ENCODE data around the gene SLC35F5.
A peak's percentile ranks its signal among the peaks of the same experiment; 100 is the strongest.
"Not testable (repeated sequence)": the region's sequence is repeated elsewhere in the genome, so short reads cannot be mapped to it uniquely, and the experiment has no call there.

Gene SLC35F5, protein sequence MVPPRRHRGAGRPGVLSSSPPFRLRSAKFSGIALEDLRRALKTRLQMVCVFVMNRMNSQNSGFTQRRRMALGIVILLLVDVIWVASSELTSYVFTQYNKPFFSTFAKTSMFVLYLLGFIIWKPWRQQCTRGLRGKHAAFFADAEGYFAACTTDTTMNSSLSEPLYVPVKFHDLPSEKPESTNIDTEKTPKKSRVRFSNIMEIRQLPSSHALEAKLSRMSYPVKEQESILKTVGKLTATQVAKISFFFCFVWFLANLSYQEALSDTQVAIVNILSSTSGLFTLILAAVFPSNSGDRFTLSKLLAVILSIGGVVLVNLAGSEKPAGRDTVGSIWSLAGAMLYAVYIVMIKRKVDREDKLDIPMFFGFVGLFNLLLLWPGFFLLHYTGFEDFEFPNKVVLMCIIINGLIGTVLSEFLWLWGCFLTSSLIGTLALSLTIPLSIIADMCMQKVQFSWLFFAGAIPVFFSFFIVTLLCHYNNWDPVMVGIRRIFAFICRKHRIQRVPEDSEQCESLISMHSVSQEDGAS

DNA sequence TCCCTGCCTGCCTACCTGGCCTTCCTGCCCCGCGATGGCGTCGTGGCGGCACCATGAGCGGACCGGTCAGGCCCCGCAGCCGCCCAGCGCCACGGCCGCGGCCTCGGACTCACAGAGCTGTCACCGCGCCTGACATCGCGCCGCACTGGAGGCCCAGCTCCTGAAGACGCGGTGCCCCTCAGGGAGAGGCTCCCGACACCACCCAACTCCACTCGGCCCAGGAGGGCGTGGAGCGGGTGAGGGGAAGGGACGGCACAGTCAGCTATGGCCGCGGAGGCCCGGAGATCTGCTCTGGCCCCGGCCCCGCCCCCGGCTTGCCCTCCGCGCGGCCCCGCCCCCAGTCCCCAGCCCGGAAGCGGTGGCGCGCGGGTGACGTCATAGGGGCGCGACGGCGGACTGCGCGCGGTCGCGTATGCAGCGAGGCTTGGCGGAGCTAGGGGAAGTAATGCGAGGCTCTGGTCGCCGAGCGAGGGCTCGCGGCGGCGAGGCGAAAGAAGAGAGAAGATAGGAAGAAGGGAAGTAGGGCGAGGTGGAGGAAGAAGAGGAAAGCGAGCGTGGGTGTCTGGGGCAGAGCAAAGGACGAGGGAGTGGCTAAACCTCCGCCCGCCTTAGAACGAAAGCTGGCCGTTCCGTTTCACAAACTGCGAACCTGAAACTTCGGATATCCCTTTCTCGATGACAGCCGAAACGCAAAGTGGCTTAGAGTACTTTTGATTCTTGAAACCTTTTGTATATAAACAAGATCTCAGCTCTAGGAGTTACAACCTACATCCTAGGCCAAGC, at the start of gene SLC35F5:
TSS of gene SLC35F5 (minus strand) at position 288 of the 783 bp plus-strand sequence. CDS start at position 55, 233 bp downstream.
- peak; percentile 92 for DNase-seq

DNA sequence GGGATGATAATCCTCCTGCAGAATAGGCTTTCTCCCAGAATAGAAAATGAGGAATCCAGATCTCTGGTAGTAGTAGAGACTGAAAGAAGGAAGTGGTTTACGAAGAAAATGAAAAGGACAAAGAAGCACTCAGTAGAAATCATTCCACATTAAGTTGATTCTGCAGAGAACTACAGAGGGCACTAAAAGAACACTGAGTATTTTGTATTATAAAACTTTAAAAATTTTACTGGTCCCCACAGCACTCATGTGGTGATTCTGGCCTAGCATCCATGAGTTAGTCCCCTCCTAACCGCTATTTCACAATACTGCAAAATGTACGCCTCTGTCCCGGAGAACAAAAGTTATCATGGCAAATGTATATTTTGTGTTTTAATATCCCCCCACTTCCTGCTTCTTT, 42.9 kb upstream of the SLC35F5 start:
- DNase-seq, result no peak

GRCh38 chr2:113797237-113797636, 40.8 kb upstream of the SLC35F5 start:
- no peak for DNase-seq

GRCh38 chr2:113796592-113797175, 40.2 kb upstream of the SLC35F5 start:
- no peak for DNase-seq

DNA sequence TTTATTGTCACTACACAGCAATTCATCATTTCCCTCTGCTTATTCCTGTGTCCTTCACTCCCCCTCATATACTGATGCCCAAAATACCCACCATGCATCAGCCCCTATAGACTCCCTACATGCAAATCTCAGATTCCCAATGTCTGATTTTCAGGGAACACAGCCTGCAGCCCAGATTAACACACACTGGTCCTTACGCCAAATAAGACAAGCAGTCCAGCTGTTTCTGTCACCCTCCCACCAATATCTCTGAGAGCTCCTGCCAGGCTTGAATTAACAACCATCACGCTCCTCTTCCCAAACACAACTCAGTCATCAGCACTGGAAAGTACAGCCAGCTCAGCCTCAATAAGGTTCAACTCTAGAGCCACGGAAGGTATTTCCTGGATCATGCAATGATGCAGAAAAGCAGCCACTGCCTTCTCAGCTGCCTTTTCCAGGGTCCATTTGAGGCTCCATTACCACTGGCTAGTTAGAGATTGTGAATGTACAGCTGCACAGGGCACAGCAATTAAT, 39.0 kb upstream of the SLC35F5 start:
- DNase-seq, result no peak

DNA sequence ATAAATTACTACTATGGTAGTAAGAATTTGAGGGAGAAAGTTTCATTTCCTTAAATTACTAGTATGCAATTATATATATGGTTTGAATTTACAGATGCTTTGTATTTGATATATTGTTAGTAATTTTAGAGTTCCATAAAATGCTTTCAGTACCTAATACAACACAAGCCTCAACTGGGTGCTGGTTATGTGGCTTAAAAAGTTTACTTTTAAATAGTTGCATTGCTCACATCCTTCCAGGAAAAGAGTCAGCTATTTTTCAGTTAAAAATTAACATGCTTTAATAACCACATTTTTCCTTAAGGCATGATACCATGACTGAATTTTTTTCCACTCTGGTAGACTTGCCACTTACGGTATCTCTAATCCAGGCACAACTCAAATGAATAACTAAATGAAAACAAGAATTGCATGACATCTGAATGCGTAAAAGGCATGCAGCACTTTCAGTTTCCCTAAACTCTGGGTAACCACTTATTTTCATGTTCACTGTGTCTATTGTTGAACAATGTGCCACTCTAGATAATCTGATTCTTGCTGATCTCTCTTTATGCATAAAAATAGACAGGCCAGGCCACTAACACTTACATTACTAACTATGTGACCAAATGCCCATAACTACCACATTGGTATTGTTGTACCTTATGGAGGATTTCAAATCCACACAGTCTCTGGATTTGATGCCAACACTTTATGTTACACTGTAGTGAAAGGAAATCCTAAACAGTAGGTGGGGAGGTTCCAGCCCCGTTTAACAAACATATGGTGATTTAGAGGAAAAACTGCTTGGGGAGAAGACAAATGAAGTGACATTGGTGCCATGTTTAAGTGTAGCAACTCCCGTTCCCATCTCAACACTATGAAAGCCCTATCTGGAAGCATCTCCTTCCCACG, 35.5 kb upstream of the SLC35F5 start:
- no peak for DNase-seq

GRCh38 chr2:113784823-113785744, 28.6 kb upstream of the SLC35F5 start:
- DNase-seq, result no peak

DNA sequence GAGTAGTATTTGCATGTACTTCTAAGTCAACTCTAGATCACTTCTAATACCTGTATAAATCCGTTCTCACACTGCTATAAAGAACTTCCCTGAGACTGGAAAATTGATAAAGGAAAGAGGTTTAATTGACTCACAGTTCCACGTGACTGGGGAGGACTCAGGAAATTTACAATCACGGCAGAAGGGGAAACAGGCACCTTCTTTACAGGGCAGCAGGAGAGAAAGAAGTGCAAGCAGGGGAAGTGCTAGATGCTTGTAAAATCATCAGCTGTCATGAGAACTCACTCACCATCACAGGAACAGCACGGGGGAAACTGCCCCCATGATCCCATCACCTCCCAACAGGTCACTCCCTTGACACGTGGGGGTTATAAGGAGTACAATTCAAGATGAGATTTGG, 24.0 kb upstream of the SLC35F5 start:
- no peak for DNase-seq

DNA sequence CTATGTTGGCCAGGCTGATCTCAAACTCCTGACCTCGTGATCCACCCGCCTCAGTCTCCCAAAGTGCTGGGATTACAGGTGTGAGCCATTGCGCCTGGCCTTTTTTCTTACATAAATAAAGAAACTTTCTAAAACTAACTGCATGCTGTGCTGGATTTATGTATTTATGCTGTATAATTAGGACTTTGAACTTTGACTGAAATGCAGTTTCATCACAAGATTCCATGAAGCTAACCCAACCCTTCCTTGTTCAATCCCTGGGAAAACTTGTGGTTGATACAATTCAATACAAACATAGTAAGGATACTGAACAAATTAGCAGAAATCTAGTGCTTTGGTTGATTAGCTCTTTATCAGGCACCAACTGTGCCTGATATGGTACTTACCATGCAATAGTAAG, 20.9 kb upstream of the SLC35F5 start:
- DNase-seq, result no peak

DNA sequence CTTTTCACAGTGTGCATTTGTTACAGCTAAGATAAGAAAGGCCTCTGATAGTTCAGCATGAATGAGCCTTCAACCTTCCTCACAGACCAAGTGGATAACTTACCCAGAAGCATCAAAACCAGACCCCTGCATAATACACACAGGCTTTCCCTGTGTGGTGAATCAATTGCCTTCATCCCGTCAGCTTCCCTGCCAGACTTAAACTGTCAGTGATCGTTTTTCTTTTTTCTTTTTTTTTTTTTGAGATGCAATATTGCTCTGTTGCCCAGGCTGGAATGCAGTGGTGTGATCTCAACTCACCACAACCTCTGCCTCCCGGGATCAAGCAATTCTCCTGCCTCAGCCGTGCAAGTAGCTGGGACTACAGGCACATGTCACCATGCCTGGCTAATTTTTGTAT, 20.5 kb upstream of the SLC35F5 start:
- no peak for DNase-seq

GRCh38 chr2:113774616-113775015, 18.2 kb upstream of the SLC35F5 start:
- not testable (repeated sequence) for DNase-seq

DNA sequence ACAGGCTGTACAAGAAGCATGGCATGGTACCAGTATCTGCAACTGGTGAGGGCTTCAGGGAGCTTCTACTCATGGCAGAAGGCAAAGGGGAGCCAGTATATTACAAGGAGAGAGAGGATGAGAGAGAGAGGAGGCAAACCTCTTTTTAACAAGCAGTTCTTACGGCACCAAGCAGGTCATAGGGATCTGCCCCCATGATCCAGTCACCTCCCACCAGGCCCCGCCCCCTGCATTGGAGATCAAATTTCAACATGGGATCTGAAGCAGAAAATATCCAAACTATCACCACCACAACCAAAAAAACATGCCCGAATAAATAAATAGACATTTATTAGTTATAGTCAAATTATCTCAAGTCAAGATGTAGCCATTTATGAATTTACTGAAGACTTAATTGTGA, 14.5 kb upstream of the SLC35F5 start:
- no peak for DNase-seq

DNA sequence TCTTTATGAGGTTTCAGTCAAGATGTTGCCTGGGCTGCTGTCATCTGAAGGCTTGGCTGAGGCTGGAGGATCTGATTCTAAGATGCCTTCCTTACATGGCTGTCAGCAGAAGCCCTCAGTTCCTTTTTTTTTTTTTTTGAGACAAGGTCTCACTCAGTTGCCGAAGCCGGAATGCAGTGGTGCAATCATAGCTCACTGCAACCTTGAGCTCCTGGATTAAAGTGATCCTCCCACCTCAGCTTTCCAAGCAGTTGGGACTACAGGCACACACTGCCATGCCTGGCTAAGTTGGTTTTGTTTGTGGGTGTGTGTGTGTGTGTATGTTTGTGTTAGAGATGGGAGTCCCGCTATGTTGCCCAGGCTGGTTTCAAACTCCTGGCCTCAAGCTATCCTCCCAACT, 13.1 kb upstream of the SLC35F5 start:
- DNase-seq, result no peak

- no peak for DNase-seq
These were observed 12.3 kb upstream of the SLC35F5 start for GRCh38 chr2:113768770-113769169.

- DNase-seq, result no peak
These were observed 11.5 kb upstream of the SLC35F5 start for GRCh38 chr2:113767811-113768460.

GRCh38 chr2:113765276-113765675, 8.8 kb upstream of the SLC35F5 start:
- DNase-seq, result no peak

DNA sequence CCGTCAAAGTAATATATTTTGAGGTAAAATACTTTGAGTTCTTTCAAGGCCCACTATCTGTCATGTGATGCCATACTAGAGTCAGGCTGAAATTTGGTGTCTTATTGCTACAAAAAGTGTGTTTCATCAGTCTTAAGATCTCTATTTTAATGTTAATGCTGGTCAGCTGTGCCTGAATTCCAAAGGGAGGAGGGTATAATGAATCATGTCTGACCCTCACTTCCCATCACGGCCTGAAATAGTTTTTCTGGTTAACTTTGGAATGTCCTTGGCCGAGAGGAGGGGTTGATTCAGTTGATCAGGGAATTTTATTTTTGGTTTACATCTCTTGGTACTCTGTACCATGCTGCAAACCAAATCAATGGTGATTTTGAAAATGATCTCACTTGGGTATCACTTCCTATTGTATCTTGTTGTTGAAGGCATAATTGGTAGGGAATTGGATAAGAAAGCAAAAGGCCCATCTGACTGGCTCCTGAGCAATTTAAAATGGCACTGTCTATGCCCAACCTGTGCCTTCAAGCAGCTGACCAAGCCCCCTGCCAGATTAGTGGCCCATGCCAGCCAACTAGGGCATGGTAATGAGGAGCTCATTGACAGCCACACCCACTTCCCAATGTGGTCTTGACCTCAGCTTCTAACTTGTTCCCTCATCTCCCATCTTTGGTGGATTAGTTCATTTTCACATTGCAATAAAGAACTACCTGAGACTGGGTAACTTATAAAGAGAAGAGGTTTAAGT, 6.1 kb upstream of the SLC35F5 start:
- no peak for DNase-seq

GRCh38 chr2:113760400-113760799, 4.0 kb upstream of the SLC35F5 start:
- no peak for DNase-seq

- DNase-seq, result no peak
These were observed 756 bp upstream of the SLC35F5 start for GRCh38 chr2:113757138-113757657.
